ENCODE results near the gene NSUN2. TPM values are rescaled to one million over a fixed set of nuclear protein-coding genes. Genes with fewer than 3 reads are reported as not detected.

Gene NSUN2
- total RNA-seq, 4 donors from 2014 or later: 34.1 to 49.6 (median 41.9) TPM

- Histone ChIP-seq H3K9me3 (no peaks in the 10 kb centered on the region), H3K27me3 (no peaks in the 10 kb centered on the region), H3K4me1 (no peaks in the 10 kb centered on the region), H3K27ac (no peak overlapping the region), H3K4me3 (replicated peaks in 1 of 3) (no peak overlapping the region), H3K36me3 (peaks cover 11 to 20% of the 10 kb centered on the region in 2 donors)
- intact Hi-C loops (cut with DNase I): no loop called here
- 86 to 91% methylated on average over 6 of the region's 6 CpGs for WGBS, 2 donors
- TF ChIP-seq CTCF (IDR thresholded peaks at IDR 0.05): no peak
- no peak for TF ChIP-seq POLR2A (IDR thresholded peaks at IDR 0.05)
- no peak for DNase-seq
Observed at GRCh38 chr5:6594066-6594465, 38.8 kb downstream of the NSUN2 start.

GRCh38 chr5:6593148-6594016 is 39.5 kb downstream of the NSUN2 start:
- H3K27ac ChIP-seq: no peak overlapping the region
- H3K36me3 ChIP-seq: peaks cover 4 to 15% of the 10 kb centered on the region in 2 donors
- H3K4me1 ChIP-seq: no peaks in the 10 kb centered on the region
- intact Hi-C loops (cut with DNase I): no loop called here
- no peak for DNase-seq
- no peaks in the 10 kb centered on the region for H3K9me3 ChIP-seq
- H3K4me3 ChIP-seq (replicated peaks in 1 of 3): no peak overlapping the region
- TF ChIP-seq POLR2A (IDR thresholded peaks at IDR 0.05) (no peak), CTCF (IDR thresholded peaks at IDR 0.05) (no peak)
- H3K27me3 ChIP-seq: no peaks in the 10 kb centered on the region
- 82 to 88% methylated on average over 13 to 14 of the region's 14 CpGs for WGBS, 2 donors

GRCh38 chr5:6592601-6593000 is 40.2 kb downstream of the NSUN2 start:
- peaks cover 4 to 7% of the 10 kb centered on the region in 2 donors for H3K36me3 ChIP-seq
- H3K27ac ChIP-seq: no peak overlapping the region
- H3K27me3 ChIP-seq: no peaks in the 10 kb centered on the region
- no peak for TF ChIP-seq POLR2A (IDR thresholded peaks at IDR 0.05)
- no peak for TF ChIP-seq CTCF (IDR thresholded peaks at IDR 0.05)
- H3K9me3 ChIP-seq: no peaks in the 10 kb centered on the region
- no peak overlapping the region for H3K4me3 ChIP-seq (replicated peaks in 1 of 3)
- no peaks in the 10 kb centered on the region for H3K4me1 ChIP-seq
- intact Hi-C loops (cut with DNase I): no loop called here
- DNase-seq: no peak
- 79 to 85% methylated on average over 3 of the region's 3 CpGs for WGBS, 2 donors

- Histone ChIP-seq H3K36me3 (peaks cover 3 to 4% of the 10 kb centered on the region in 2 donors), H3K27me3 (no peaks in the 10 kb centered on the region), H3K9me3 (no peaks in the 10 kb centered on the region), H3K4me3 (replicated peaks in 1 of 3) (no peak overlapping the region), H3K27ac (no peak overlapping the region), H3K4me1 (no peaks in the 10 kb centered on the region)
- intact Hi-C loops (cut with DNase I): no loop called here
- WGBS, 2 donors: 90 to 95% methylated on average over 12 of the region's 12 CpGs
- TF ChIP-seq POLR2A (IDR thresholded peaks at IDR 0.05) (no peak), CTCF (IDR thresholded peaks at IDR 0.05) (no peak)
- no peak for DNase-seq
Observed at GRCh38 chr5:6591671-6592288, 41.1 kb downstream of the NSUN2 start.

GRCh38 chr5:6590581-6590980 is 42.3 kb downstream of the NSUN2 start:
- WGBS, 2 donors: 79 to 88% methylated on average over 2 of the region's 2 CpGs
- intact Hi-C loops (cut with DNase I): no loop called here
- H3K36me3 ChIP-seq: no peaks in the 10 kb centered on the region
- H3K27ac ChIP-seq: no peak overlapping the region
- no peaks in the 10 kb centered on the region for H3K27me3 ChIP-seq
- no peaks in the 10 kb centered on the region for H3K9me3 ChIP-seq
- no peak for TF ChIP-seq POLR2A (IDR thresholded peaks at IDR 0.05)
- no peak for TF ChIP-seq CTCF (IDR thresholded peaks at IDR 0.05)
- H3K4me3 ChIP-seq (replicated peaks in 1 of 3): no peak overlapping the region
- no peaks in the 10 kb centered on the region for H3K4me1 ChIP-seq
- DNase-seq: no peak

Measured in thyroid gland (tissue), 4 donors.